Smooth muscle cell (in vitro differentiated cells): ENCODE results near the gene KCNJ13. TPM values are rescaled to one million over a fixed set of nuclear protein-coding genes. Genes with fewer than 3 reads are reported as not detected.

Experiments
- DNase-seq: peaks from one replicate; lab custom pipeline; 2025; ENCODE audit not compliant: unreplicated experiment; lab: John Stamatoyannopoulos, UW
- H2AFZ ChIP-seq: fragments of 200-600 bp; sonication (generic); 2 replicates; pipeline ENCODE4 v1.6.0; 2016; ENCODE audit warnings: antibody characterized with exemption, low read depth, mild to moderate bottlenecking
- H3F3A ChIP-seq: fragments of 200-600 bp; sonication (generic); 2 replicates; pipeline ENCODE4 v1.6.0; 2017; ENCODE audit warnings: antibody characterized with exemption, low read depth
- H3K27ac ChIP-seq: fragments of 200-600 bp; sonication (generic); 2 replicates; pipeline ENCODE4 v1.5.1; 2016; ENCODE audit warnings: low read depth, mild to moderate bottlenecking
- H3K27me3 ChIP-seq: fragments of 200-600 bp; sonication (generic); 2 replicates; pipeline ENCODE4 v1.6.1; 2016; ENCODE audit warnings: low read depth, mild to moderate bottlenecking
- H3K36me3 ChIP-seq: fragments of 200-600 bp; sonication (generic); 2 replicates; pipeline ENCODE4 v1.5.1; 2016; ENCODE audit warnings: low read depth
- H3K4me1 ChIP-seq: fragments of 200-600 bp; sonication (generic); 2 replicates; pipeline ENCODE4 v1.5.1; 2016; ENCODE audit warnings: low read depth
- H3K4me2 ChIP-seq: fragments of 200-600 bp; sonication (generic); 2 replicates; pipeline ENCODE4 v1.6.0; 2016; ENCODE audit warnings: mild to moderate bottlenecking
- H3K4me3 ChIP-seq: fragments of 200-600 bp; sonication (generic); 2 replicates; pipeline ENCODE4 v1.5.1; 2016; ENCODE audit warnings: mild to moderate bottlenecking
- H3K79me2 ChIP-seq: fragments of 200-600 bp; sonication (generic); 2 replicates; pipeline ENCODE4 v1.6.0; 2016; ENCODE audit warnings: low read depth, mild to moderate bottlenecking
- H3K9ac ChIP-seq: fragments of 200-600 bp; sonication (generic); 2 replicates; pipeline ENCODE4 v1.6.0; 2016; ENCODE audit warnings: low read depth
- H3K9me3 ChIP-seq: fragments of 200-600 bp; sonication (generic); replicated peaks from 2 replicates; pipeline ENCODE4 v1.5.1; 2016; ENCODE audit warnings: low read depth
- H4K20me1 ChIP-seq: fragments of 200-600 bp; sonication (generic); 2 replicates; pipeline ENCODE4 v1.6.0; 2016; ENCODE audit warnings: low read depth
- CTCF ChIP-seq: fragments of 200-600 bp; sonication (generic); IDR thresholded peaks from 2 replicates; pipeline ENCODE4 v1.5.1; 2017; ENCODE audit warnings: borderline replicate concordance, mild to moderate bottlenecking, antibody characterized with exemption; ENCODE audit not compliant: insufficient read depth, poor library complexity, severe bottlenecking
- WGBS: methylation state at CpG from one replicate; pipeline ENCODE4 v1.1.7; 2016; ENCODE audit warnings: low lambda C conversion rate; 5-methylcytosine and 5-hydroxymethylcytosine counted together
- polyA plus RNA-seq: library from polyadenylated mRNA; unstranded; fragments of >200 nt; fragmentation: Nextera tagmentation; extraction: Ambion mirVana; gene quantifications from 2 replicates; pipeline ENCODE4 v1.2.1, GENCODE V29; 2016
- total RNA-seq: library from RNA; depleted of rRNA; stranded (reverse); fragments of >200 nt; gene quantifications from 2 replicates; pipeline ENCODE4 v1.2.3, GENCODE V29; 2014

KCNJ13 gene
- total RNA-seq (0.13 TPM in 1 of 2 replicates, not detected in the other), polyA plus RNA-seq (1.2 TPM in 1 of 2 replicates, not detected in the other)

DNA sequence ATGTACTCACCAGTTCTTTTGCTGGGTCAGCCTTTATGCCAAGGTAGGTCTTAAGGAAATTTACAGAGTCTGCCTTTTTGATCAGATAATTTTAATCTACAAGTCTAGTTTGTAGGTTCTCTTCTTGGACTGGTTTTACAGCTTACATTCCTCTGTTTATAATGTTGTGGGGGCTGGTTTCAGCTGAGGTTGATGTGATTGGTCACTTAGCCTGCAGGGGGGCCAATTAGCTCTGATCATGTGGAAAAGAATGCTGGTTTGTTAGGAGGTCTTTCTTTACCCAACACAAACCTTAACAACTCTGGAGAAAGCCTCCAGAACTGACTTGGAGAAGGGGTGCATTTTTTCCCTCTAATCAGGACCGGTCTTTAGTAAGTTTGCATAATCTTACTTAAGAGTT lies at the start of gene KCNJ13:
Gene KCNJ13, minus strand, starts transcription at position 131 of the 400 bp plus-strand sequence. CDS start 5,203 bp downstream, outside the sequence.
- H3K4me2 ChIP-seq, result peak within 1 kb of the TSS; percentile 47
- DNase-seq, result no peak
- no peak for TF ChIP-seq CTCF
- no peaks in the 10 kb centered on the region for H3K79me2 ChIP-seq
- H3K4me3 ChIP-seq, result peak within 1 kb of the TSS; percentile 30
- peak within 1 kb of the TSS; percentile 50 for H3K27ac ChIP-seq
- H3K9me3 ChIP-seq, result no peaks in the 10 kb centered on the region
- H3F3A ChIP-seq, result no peaks in the 10 kb centered on the region
- peaks cover 7% of the 10 kb centered on the region for H4K20me1 ChIP-seq
- no peak within 1 kb of the TSS for H3K9ac ChIP-seq
- 17% methylated on average over 1 of the region's 1 CpG for WGBS
- H3K27me3 ChIP-seq, result no peaks in the 10 kb centered on the region
- H2AFZ ChIP-seq, result no peak within 1 kb of the TSS
- H3K4me1 ChIP-seq, result peaks cover 15% of the 10 kb centered on the region
- no peaks in the 10 kb centered on the region for H3K36me3 ChIP-seq

- Histone ChIP-seq H3K4me3 (no peak overlapping the region), H3K79me2 (no peaks in the 10 kb centered on the region), H3K4me2 (no peak overlapping the region), H3K4me1 (no peaks in the 10 kb centered on the region), H4K20me1 (peaks cover 10% of the 10 kb centered on the region), H2AFZ (no peak overlapping the region), H3F3A (no peaks in the 10 kb centered on the region), H3K36me3 (peaks cover 43% of the 10 kb centered on the region), H3K9ac (no peak overlapping the region), H3K9me3 (no peaks in the 10 kb centered on the region), H3K27ac (no peak overlapping the region), H3K27me3 (no peaks in the 10 kb centered on the region)
- WGBS, result 91% methylated on average over 3 of the region's 3 CpGs
- no peak for DNase-seq
- TF ChIP-seq CTCF, result no peak
Observed at GRCh38 chr2:232817756-232818155, 41.4 kb upstream of the KCNJ13 start.

- Histone ChIP-seq H3K9me3 (no peaks in the 10 kb centered on the region), H3K4me2 (no peak overlapping the region), H3K79me2 (no peaks in the 10 kb centered on the region), H3K36me3 (peaks cover 44% of the 10 kb centered on the region), H3K27ac (no peak overlapping the region), H3K4me1 (no peaks in the 10 kb centered on the region), H3K27me3 (no peaks in the 10 kb centered on the region), H3F3A (no peaks in the 10 kb centered on the region), H4K20me1 (peaks cover 10% of the 10 kb centered on the region), H2AFZ (no peak overlapping the region), H3K4me3 (no peak overlapping the region), H3K9ac (no peak overlapping the region)
- WGBS, result 96% methylated on average over 10 of the region's 10 CpGs
- no peak for DNase-seq
- TF ChIP-seq CTCF, result no peak
Observed at GRCh38 chr2:232816657-232817056, 40.3 kb upstream of the KCNJ13 start.

DNA sequence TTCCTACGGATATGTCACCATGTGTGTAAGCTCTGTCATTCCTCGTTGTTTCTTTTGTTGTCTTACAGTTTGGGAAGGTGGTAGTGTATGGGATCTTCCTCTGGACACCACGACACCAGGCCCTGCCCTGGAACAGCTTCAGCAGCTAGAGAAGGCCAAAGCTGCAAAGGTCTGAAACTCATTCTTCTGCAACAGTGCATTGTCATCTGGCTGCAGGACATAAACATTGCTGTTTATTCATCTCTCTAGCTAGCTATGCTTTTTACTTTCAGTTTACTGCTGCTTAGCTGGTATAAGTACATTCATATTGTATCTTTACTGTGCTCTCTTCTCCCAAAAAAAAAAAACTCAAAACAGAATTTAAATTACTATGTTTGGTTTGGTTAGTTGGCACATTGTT lies 39.2 kb upstream of the KCNJ13 start:
- peaks cover 10% of the 10 kb centered on the region for H4K20me1 ChIP-seq
- WGBS, result 100% methylated on average over 3 of the region's 3 CpGs
- no peaks in the 10 kb centered on the region for H3K4me1 ChIP-seq
- no peaks in the 10 kb centered on the region for H3K27me3 ChIP-seq
- H3K79me2 ChIP-seq, result no peaks in the 10 kb centered on the region
- no peak overlapping the region for H3K9ac ChIP-seq
- H3K27ac ChIP-seq, result no peak overlapping the region
- H3F3A ChIP-seq, result no peaks in the 10 kb centered on the region
- no peak for DNase-seq
- no peak overlapping the region for H3K4me2 ChIP-seq
- no peak for TF ChIP-seq CTCF
- H3K36me3 ChIP-seq, result peaks cover 46% of the 10 kb centered on the region
- no peak overlapping the region for H3K4me3 ChIP-seq
- no peak overlapping the region for H2AFZ ChIP-seq
- H3K9me3 ChIP-seq, result no peaks in the 10 kb centered on the region
